Measurements from ENCODE around the gene ANKS1B. TPM values are rescaled to one million over a fixed set of nuclear protein-coding genes. Genes with fewer than 3 reads are reported as not detected.

Gene ANKS1B
- total RNA-seq, 1 experiment from 2014 or later = 0.54 TPM

DNA sequence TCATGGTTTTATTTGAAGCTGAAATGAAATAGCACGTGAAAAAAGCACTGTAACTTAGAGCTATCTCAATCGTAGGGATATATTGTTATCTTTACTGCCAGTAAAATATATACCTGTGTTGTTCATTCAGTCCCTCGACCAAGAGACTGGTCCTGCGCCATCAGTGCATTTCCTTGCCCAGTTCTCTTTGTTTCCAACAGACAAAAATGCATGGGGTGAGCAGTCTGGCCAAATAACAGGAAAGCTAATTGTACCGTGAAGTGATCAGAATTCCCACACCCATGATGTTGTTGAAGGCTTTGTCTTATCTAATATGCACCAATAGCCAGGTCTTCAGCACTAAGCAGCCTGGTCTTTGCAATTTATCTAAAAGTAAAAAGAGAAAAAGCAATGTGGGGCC lies 814.3 kb downstream of the ANKS1B start (continued):
- TF ChIP-seq, protein P1, sequence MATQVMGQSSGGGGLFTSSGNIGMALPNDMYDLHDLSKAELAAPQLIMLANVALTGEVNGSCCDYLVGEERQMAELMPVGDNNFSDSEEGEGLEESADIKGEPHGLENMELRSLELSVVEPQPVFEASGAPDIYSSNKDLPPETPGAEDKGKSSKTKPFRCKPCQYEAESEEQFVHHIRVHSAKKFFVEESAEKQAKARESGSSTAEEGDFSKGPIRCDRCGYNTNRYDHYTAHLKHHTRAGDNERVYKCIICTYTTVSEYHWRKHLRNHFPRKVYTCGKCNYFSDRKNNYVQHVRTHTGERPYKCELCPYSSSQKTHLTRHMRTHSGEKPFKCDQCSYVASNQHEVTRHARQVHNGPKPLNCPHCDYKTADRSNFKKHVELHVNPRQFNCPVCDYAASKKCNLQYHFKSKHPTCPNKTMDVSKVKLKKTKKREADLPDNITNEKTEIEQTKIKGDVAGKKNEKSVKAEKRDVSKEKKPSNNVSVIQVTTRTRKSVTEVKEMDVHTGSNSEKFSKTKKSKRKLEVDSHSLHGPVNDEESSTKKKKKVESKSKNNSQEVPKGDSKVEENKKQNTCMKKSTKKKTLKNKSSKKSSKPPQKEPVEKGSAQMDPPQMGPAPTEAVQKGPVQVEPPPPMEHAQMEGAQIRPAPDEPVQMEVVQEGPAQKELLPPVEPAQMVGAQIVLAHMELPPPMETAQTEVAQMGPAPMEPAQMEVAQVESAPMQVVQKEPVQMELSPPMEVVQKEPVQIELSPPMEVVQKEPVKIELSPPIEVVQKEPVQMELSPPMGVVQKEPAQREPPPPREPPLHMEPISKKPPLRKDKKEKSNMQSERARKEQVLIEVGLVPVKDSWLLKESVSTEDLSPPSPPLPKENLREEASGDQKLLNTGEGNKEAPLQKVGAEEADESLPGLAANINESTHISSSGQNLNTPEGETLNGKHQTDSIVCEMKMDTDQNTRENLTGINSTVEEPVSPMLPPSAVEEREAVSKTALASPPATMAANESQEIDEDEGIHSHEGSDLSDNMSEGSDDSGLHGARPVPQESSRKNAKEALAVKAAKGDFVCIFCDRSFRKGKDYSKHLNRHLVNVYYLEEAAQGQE (IDR thresholded peaks at IDR 0.05; ENCODE audit: low read depth) = no peak
- TF ChIP-seq CBX3 (IDR thresholded peaks at IDR 0.05; ENCODE audit: low read depth) (no peak), CEBPB (IDR thresholded peaks at IDR 0.05; ENCODE audit: low read depth) (no peak), ELF1 (IDR thresholded peaks at IDR 0.05; ENCODE audit: borderline replicate concordance, low read depth) (no peak)

DNA sequence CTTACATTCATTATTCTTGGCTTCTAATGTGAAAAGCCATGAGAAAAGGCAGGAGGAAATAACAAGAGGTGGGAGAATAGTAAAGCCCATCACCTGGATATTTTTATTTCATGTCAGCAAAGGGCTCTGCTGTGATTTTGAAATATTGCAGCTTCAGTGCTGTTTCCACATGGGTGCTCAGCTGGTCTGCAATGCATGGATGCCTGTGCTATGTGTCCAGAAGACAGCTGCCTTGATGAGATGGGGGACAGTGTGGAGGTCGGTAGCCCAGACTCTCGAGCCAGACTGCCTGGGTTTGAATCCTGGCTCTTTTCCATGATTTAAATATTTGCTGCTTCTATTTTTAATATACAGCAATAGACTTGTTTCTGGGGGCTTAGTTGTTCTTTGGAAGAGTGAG lies 814.7 kb downstream of the ANKS1B start:
- CTCF ChIA-PET = no interaction called here
- H4K20me1 ChIP-seq (ENCODE audit: insufficient read depth) = no peaks in the 10 kb centered on the region
- H3K4me2 ChIP-seq (ENCODE audit: low read length) = no peak overlapping the region
- H3K4me1 ChIP-seq (ENCODE audit: control insufficient read depth in 1 of 2, insufficient read depth in 2 of 2, low read length in 2 of 2) = no peaks in the 10 kb centered on the region
- RAD21 ChIA-PET (ENCODE audit: low non-redundant PET in 1 of 2, low total read pairs in 2 of 2, uncharacterized antibody in 2 of 2, unreplicated experiment in 2 of 2) = no interaction called here
- TF ChIP-seq, protein P2, sequence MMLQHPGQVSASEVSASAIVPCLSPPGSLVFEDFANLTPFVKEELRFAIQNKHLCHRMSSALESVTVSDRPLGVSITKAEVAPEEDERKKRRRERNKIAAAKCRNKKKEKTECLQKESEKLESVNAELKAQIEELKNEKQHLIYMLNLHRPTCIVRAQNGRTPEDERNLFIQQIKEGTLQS (IDR thresholded peaks at IDR 0.05) = no peak
- no peak for TF ChIP-seq ELF1 (IDR thresholded peaks at IDR 0.05; ENCODE audit: borderline replicate concordance, low read depth)
- no peak for TF ChIP-seq POLR2AphosphoS5 (IDR thresholded peaks at IDR 0.05; ENCODE audit: low read depth, low read length)
- no peak for TF ChIP-seq YY1 (IDR thresholded peaks at IDR 0.05; ENCODE audit: extremely low read depth, insufficient replicate concordance, low read depth, low read length)
- TF ChIP-seq ZBTB33 (IDR thresholded peaks at IDR 0.05; ENCODE audit: extremely low read depth, insufficient replicate concordance, low read length) = no peak
- TF ChIP-seq JUND (IDR thresholded peaks at IDR 0.05) = no peak
- TF ChIP-seq CBX3 (IDR thresholded peaks at IDR 0.05; ENCODE audit: low read depth) = no peak
- H3K27me3 ChIP-seq (ENCODE audit: insufficient read depth, low read length) = peaks cover 27% of the 10 kb centered on the region
- no peak overlapping the region for H2AFZ ChIP-seq (ENCODE audit: low read depth, low read length, poor library complexity, severe bottlenecking)
- H3K9me3 ChIP-seq (ENCODE audit: control insufficient read depth in 1 of 2, insufficient read depth in 1 of 2, low read depth in 1 of 2, low read length in 2 of 2) = no peaks in the 10 kb centered on the region
- intact Hi-C loops (cut with micrococcal nuclease) = no loop called here
- POLR2A ChIA-PET = no interaction called here
- H3K36me3 ChIP-seq (ENCODE audit: control insufficient read depth in 1 of 2, insufficient read depth in 2 of 2, low read length in 2 of 2) = no peaks in the 10 kb centered on the region
- DNase-seq (ENCODE audit: low read depth, low spot score) (no peak), ATAC-seq (no peak)
- no peak overlapping the region for H3K27ac ChIP-seq (ENCODE audit: low read depth, low read length)
- H3K9me2 ChIP-seq (ENCODE audit: insufficient read depth) = no peaks in the 10 kb centered on the region
- BruUV-seq (replicated peaks) = no TSS peak
- H3K9ac ChIP-seq (ENCODE audit: low read length) = no peak overlapping the region
- H3K79me2 ChIP-seq (ENCODE audit: insufficient read depth, low read length) = no peaks in the 10 kb centered on the region
- no peak overlapping the region for H3K4me3 ChIP-seq (replicated peaks in 1 of 2; ENCODE audit: low read depth in 1 of 2, low read length in 2 of 2)

All from HCT116 (cell line).